ENCODE measurements around the gene PTTG1IP. TPM values are rescaled to one million over a fixed set of nuclear protein-coding genes. Genes with fewer than 3 reads are reported as not detected.

PTTG1IP gene
- total RNA-seq, 1 donor, result 413 TPM

GRCh38 chr21:44900559-44901251 is 27.2 kb upstream of the PTTG1IP start:
- H3K27me3 ChIP-seq (ENCODE audit: insufficient read depth, low read length), result no peaks in the 10 kb centered on the region
- H2AFZ ChIP-seq (ENCODE audit: low read length), result no peak overlapping the region
- H3K9me3 ChIP-seq (ENCODE audit: low read depth, low read length), result no peaks in the 10 kb centered on the region
- peak; percentile 54 for DNase-seq (ENCODE audit: insufficient read length, low spot score, missing footprints)
- no peak overlapping the region for H3K4me3 ChIP-seq (ENCODE audit: insufficient read depth, low read length)
- H3K27ac ChIP-seq (ENCODE audit: low read depth, low read length), result no peak overlapping the region
- no peaks in the 10 kb centered on the region for H3K79me2 ChIP-seq (ENCODE audit: insufficient read depth, low read length)
- no peaks in the 10 kb centered on the region for H3K4me1 ChIP-seq (ENCODE audit: insufficient read depth, low read length)
- TF ChIP-seq CTCF (IDR thresholded peaks at IDR 0.05; ENCODE audit: extremely low read depth, low read depth, low read length), result no peak
- no peak overlapping the region for H3K4me2 ChIP-seq (ENCODE audit: insufficient read depth, low read length)
- H4K20me1 ChIP-seq (ENCODE audit: insufficient read depth, low read length), result no peaks in the 10 kb centered on the region
- H3K36me3 ChIP-seq (ENCODE audit: insufficient read depth, low read length), result no peaks in the 10 kb centered on the region

GRCh38 chr21:44899768-44900558 is 26.5 kb upstream of the PTTG1IP start:
- H2AFZ ChIP-seq (ENCODE audit: low read length), result no peak overlapping the region
- no peaks in the 10 kb centered on the region for H3K79me2 ChIP-seq (ENCODE audit: insufficient read depth, low read length)
- no peak for TF ChIP-seq CTCF (IDR thresholded peaks at IDR 0.05; ENCODE audit: extremely low read depth, low read depth, low read length)
- no peaks in the 10 kb centered on the region for H3K36me3 ChIP-seq (ENCODE audit: insufficient read depth, low read length)
- H3K27ac ChIP-seq (ENCODE audit: low read depth, low read length), result no peak overlapping the region
- H3K27me3 ChIP-seq (ENCODE audit: insufficient read depth, low read length), result no peaks in the 10 kb centered on the region
- no peaks in the 10 kb centered on the region for H3K9me3 ChIP-seq (ENCODE audit: low read depth, low read length)
- no peaks in the 10 kb centered on the region for H3K4me1 ChIP-seq (ENCODE audit: insufficient read depth, low read length)
- H3K4me3 ChIP-seq (ENCODE audit: insufficient read depth, low read length), result no peak overlapping the region
- H4K20me1 ChIP-seq (ENCODE audit: insufficient read depth, low read length), result no peaks in the 10 kb centered on the region
- peak; percentile 41 for DNase-seq (ENCODE audit: insufficient read length, low spot score, missing footprints)
- H3K4me2 ChIP-seq (ENCODE audit: insufficient read depth, low read length), result no peak overlapping the region

GRCh38 chr21:44898851-44899767 is 25.6 kb upstream of the PTTG1IP start:
- Histone ChIP-seq H3K4me3 (ENCODE audit: insufficient read depth, low read length) (no peak overlapping the region), H3K27ac (ENCODE audit: low read depth, low read length) (no peak overlapping the region), H3K79me2 (ENCODE audit: insufficient read depth, low read length) (no peaks in the 10 kb centered on the region), H4K20me1 (ENCODE audit: insufficient read depth, low read length) (no peaks in the 10 kb centered on the region), H2AFZ (ENCODE audit: low read length) (no peak overlapping the region), H3K9me3 (ENCODE audit: low read depth, low read length) (no peaks in the 10 kb centered on the region), H3K4me2 (ENCODE audit: insufficient read depth, low read length) (no peak overlapping the region), H3K27me3 (ENCODE audit: insufficient read depth, low read length) (no peaks in the 10 kb centered on the region), H3K4me1 (ENCODE audit: insufficient read depth, low read length) (no peaks in the 10 kb centered on the region), H3K36me3 (ENCODE audit: insufficient read depth, low read length) (no peaks in the 10 kb centered on the region)
- DNase-seq (ENCODE audit: insufficient read length, low spot score, missing footprints), result peak; percentile 42
- no peak for TF ChIP-seq CTCF (IDR thresholded peaks at IDR 0.05; ENCODE audit: extremely low read depth, low read depth, low read length)
